K562 (cell line): Measurements from ENCODE around the gene SYNCRIP. TPM values are rescaled to one million over a fixed set of nuclear protein-coding genes. Genes with fewer than 3 reads are reported as not detected.

Experiments used
- CCNT2 ChIP-seq: IDR thresholded peaks from 2 replicates; pipeline ENCODE4 v1.6.1; 2011; ENCODE audit warnings: borderline replicate concordance, low read depth, mild to moderate bottlenecking, moderate library complexity, mixed read lengths, low read length; ENCODE audit not compliant: insufficient read length; ENCODE audit errors: extremely low read depth
- EGR1 ChIP-seq: fragments of 450-650 bp; conservative IDR thresholded peaks from 2 replicates; pipeline ENCODE4 v1.6.1; 2017; ENCODE audit warnings: mild to moderate bottlenecking
- IRF2 ChIP-seq: sonication (generic); formaldehyde crosslinking; IDR thresholded peaks from 2 replicates; pipeline ENCODE4 v1.8.1; 2022; ENCODE audit warnings: mild to moderate bottlenecking, missing genetic modification reagents
- JUND ChIP-seq, 2 experiments: IDR thresholded peaks; 2 replicates in 1 of 2; 3 replicates in 1 of 2; pipeline ENCODE4 v1.6.1; 2011; ENCODE audit warnings: borderline replicate concordance in 2 of 2, low read depth in 2 of 2, low read length in 2 of 2, improper control_type of control experiment in 1 of 2, missing biosample characterization in 1 of 2, missing genetic modification characterization in 1 of 2, missing genetic modification reagents in 1 of 2
- NFIC ChIP-seq: fragments of 450-650 bp; IDR thresholded peaks from 2 replicates; pipeline ENCODE4 v1.6.1; 2017; ENCODE audit warnings: mild to moderate bottlenecking, inconsistent platforms
- NR4A1 ChIP-seq, 2 experiments: fragments of 250-450 bp in 1 of 2; fragments of 450-650 bp in 1 of 2; sonication (Bioruptor Pico) in 1 of 2; IDR thresholded peaks; 2 replicates each; pipeline versions ENCODE4 v1.4.0 to v1.6.1; 2016 to 2020; ENCODE audit warnings: mild to moderate bottlenecking in 2 of 2, missing compliant biosample characterization in 1 of 2, missing genetic modification characterization in 1 of 2, moderate library complexity in 1 of 2
- TGIF2 ChIP-seq: sonication (generic); formaldehyde crosslinking; IDR thresholded peaks from 2 replicates; pipeline ENCODE4 v1.8.1; 2022; ENCODE audit warnings: mild to moderate bottlenecking, missing genetic modification reagents, moderate library complexity
- TOE1 ChIP-seq, 2 experiments: fragments of 450-650 bp in 1 of 2; sonication (generic) in 1 of 2; formaldehyde crosslinking in 1 of 2; IDR thresholded peaks; 2 replicates each; pipeline versions ENCODE4 v1.7.1 to v1.8.0; 2016 to 2022; ENCODE audit warnings: borderline replicate concordance in 2 of 2, mild to moderate bottlenecking in 2 of 2, antibody characterized with exemption in 1 of 2, inconsistent platforms in 1 of 2, low read depth in 1 of 2, missing genetic modification reagents in 1 of 2, moderate library complexity in 1 of 2
- U2AF1 ChIP-seq: fragments of 200-400 bp; formaldehyde crosslinking; optimal IDR thresholded peaks from 2 replicates; pipeline ENCODE3; 2017; ENCODE audit warnings: mild to moderate bottlenecking, low read depth, low read length, moderate library complexity
- ZHX1 ChIP-seq: fragments of 150-350 bp; conservative IDR thresholded peaks from 2 replicates; pipeline ENCODE4 v1.6.1; 2014; ENCODE audit warnings: low read length
- ZKSCAN3 ChIP-seq: fragments of 250-450 bp; sonication (Bioruptor Pico); IDR thresholded peaks from 2 replicates; pipeline ENCODE4 v1.4.0; 2020
- ZNF184 ChIP-seq: sonication (generic); formaldehyde crosslinking; IDR thresholded peaks from 2 replicates; pipeline ENCODE4 v1.5.0; 2020; ENCODE audit warnings: missing genetic modification reagents
- ZNF318 ChIP-seq, 2 experiments: fragments of 450-650 bp; IDR thresholded peaks; 2 replicates each; pipeline ENCODE4 v1.6.1; 2016; ENCODE audit warnings: mild to moderate bottlenecking in 2 of 2, borderline replicate concordance in 1 of 2, low read depth in 1 of 2, moderate library complexity in 1 of 2
- ZZZ3 ChIP-seq: fragments of 450-650 bp; IDR thresholded peaks from 2 replicates; pipeline ENCODE4 v1.6.1; 2016; ENCODE audit warnings: antibody characterized with exemption, mild to moderate bottlenecking, moderate library complexity
- polyA plus RNA-seq, 8 experiments: library from polyadenylated mRNA; depleted of rRNA in 4 of 8; stranded (reverse) in 5 of 8; unstranded in 3 of 8; fragments of >200 nt; fragmentation: Nextera tagmentation in 2 of 8; fragmentation: Illumina TruSeq in 1 of 8; extraction: Ambion mirVana in 2 of 8; extraction: Trizol in 1 of 8; gene quantifications; 2 replicates each; pipeline versions ENCODE4 v1.2.1 to v1.2.3, GENCODE V29; 2011 to 2014; ENCODE audit warnings: inconsistent platforms in 1 of 8, missing spikeins in 1 of 8
- total RNA-seq, 7 experiments: library from RNA; depleted of rRNA in 6 of 7; stranded (reverse); fragments of >200 nt in 6 of 7; fragmentation: Illumina TruSeq in 2 of 7; extraction: Trizol in 2 of 7; gene quantifications; 2 replicates each; pipeline versions ENCODE4 v1.2.1 to v1.2.3, GENCODE V29; 2011 to 2021; ENCODE audit warnings: low replicate concordance in 1 of 7

The SYNCRIP gene
- total and polyA plus RNA-seq, 9 of the 15 experiments (the other 6 are each of a cell fraction or from before 2014, with no cell fraction given) = 46.5 to 295 (median 140) TPM

- TF ChIP-seq ZHX1 (0 out of 2 replicates have a peak, but pooled peaks have one; percentile 54), U2AF1 (no peak), ZZZ3 (no peak), IRF2 (CRISPR knock-in tag) (no peak), EGR1 (0 out of 2 replicates have a peak, but pooled peaks have one; percentile 20), TGIF2 (CRISPR knock-in tag) (peak; percentile 84; the same call in 1 of the 2 replicates), CCNT2 (peak; percentile 53), ZNF318 (IDR thresholded peaks at IDR 0.05; ENCODE audit: borderline replicate concordance in 1 of 2, low read depth in 1 of 2) (no peak), TOE1 (IDR thresholded peaks at IDR 0.05; ENCODE audit: borderline replicate concordance) (peak; percentile 19; the same call in 1 of the 2 replicates), TOE1 (CRISPR knock-in tag; IDR thresholded peaks at IDR 0.05; ENCODE audit: borderline replicate concordance, low read depth) (0 out of 2 replicates have a peak, but pooled peaks have one; percentile 80), JUND (IDR thresholded peaks at IDR 0.05; ENCODE audit: borderline replicate concordance, low read depth, low read length) (peak; percentile 70), JUND (tag; IDR thresholded peaks at IDR 0.05; ENCODE audit: borderline replicate concordance, low read depth, low read length) (no peak; the same call in 2 of the 3 replicates), ZNF184 (CRISPR knock-in tag) (no peak), NR4A1 (CRISPR knock-in tag; IDR thresholded peaks at IDR 0.05) (no peak), NR4A1 (tag; IDR thresholded peaks at IDR 0.05) (0 out of 2 replicates have a peak, but pooled peaks have one; percentile 16), ZKSCAN3 (CRISPR knock-in tag) (no peak), NFIC (peak; percentile 71)
Observed at GRCh38 chr6:85678602-85679444, 36.1 kb upstream of the SYNCRIP start (continued).
